ENCODE data around the gene ALX3. TPM values are rescaled to one million over a fixed set of nuclear protein-coding genes. Genes with fewer than 3 reads are reported as not detected.

ALX3 gene
- total RNA-seq, 3 donors from 2014 or later = not detected

GRCh38 chr1:110051262-110051648 lies 19.2 kb downstream of the ALX3 start:
- peaks cover 46% of the 10 kb centered on the region for H3K36me3 Mint-ChIP-seq (ENCODE audit: insufficient read depth)
- no peaks in the 10 kb centered on the region for H3K9me3 Mint-ChIP-seq
- DNase-seq (no peak), ATAC-seq (no peak)
- no peak overlapping the region for H3K4me3 Mint-ChIP-seq
- no peaks in the 10 kb centered on the region for H3K4me1 Mint-ChIP-seq (ENCODE audit: low read depth)
- H3K27me3 Mint-ChIP-seq (ENCODE audit: low read depth) = no peaks in the 10 kb centered on the region

- Mint-ChIP-seq H3K27me3 (ENCODE audit: low read depth) (no peaks in the 10 kb centered on the region), H3K36me3 (ENCODE audit: insufficient read depth) (peaks cover 46% of the 10 kb centered on the region), H3K4me1 (ENCODE audit: low read depth) (no peaks in the 10 kb centered on the region), H3K9me3 (no peaks in the 10 kb centered on the region), H3K4me3 (no peak overlapping the region)
- DNase-seq (no peak), ATAC-seq (no peak)
Observed at GRCh38 chr1:110050602-110051261, 19.7 kb downstream of the ALX3 start.

GRCh38 chr1:110049801-110050601 lies 20.5 kb downstream of the ALX3 start:
- no peak for ATAC-seq
- no peaks in the 10 kb centered on the region for H3K4me1 Mint-ChIP-seq (ENCODE audit: low read depth)
- H3K36me3 Mint-ChIP-seq (ENCODE audit: insufficient read depth) = peaks cover 45% of the 10 kb centered on the region
- H3K4me3 Mint-ChIP-seq = no peak overlapping the region
- H3K27me3 Mint-ChIP-seq (ENCODE audit: low read depth) = no peaks in the 10 kb centered on the region
- DNase-seq = no peak
- H3K9me3 Mint-ChIP-seq = no peaks in the 10 kb centered on the region

- H3K36me3 Mint-ChIP-seq (ENCODE audit: insufficient read depth) = peaks cover 44% of the 10 kb centered on the region
- no peak for DNase-seq
- no peak for ATAC-seq
- H3K4me3 Mint-ChIP-seq = no peak overlapping the region
- H3K9me3 Mint-ChIP-seq = no peaks in the 10 kb centered on the region
- H3K4me1 Mint-ChIP-seq (ENCODE audit: low read depth) = no peaks in the 10 kb centered on the region
- H3K27me3 Mint-ChIP-seq (ENCODE audit: low read depth) = no peaks in the 10 kb centered on the region
Observed at GRCh38 chr1:110048923-110049601, 21.4 kb downstream of the ALX3 start.

- ATAC-seq (no peak), DNase-seq (no peak)
- peaks cover 41% of the 10 kb centered on the region for H3K36me3 Mint-ChIP-seq (ENCODE audit: insufficient read depth)
- H3K4me1 Mint-ChIP-seq (ENCODE audit: low read depth) = no peaks in the 10 kb centered on the region
- H3K4me3 Mint-ChIP-seq = no peak overlapping the region
- no peaks in the 10 kb centered on the region for H3K9me3 Mint-ChIP-seq
- no peaks in the 10 kb centered on the region for H3K27me3 Mint-ChIP-seq (ENCODE audit: low read depth)
Observed at GRCh38 chr1:110048240-110048639, 22.2 kb downstream of the ALX3 start.

GRCh38 chr1:110047463-110047862 lies 23.0 kb downstream of the ALX3 start:
- no peak for ATAC-seq
- no peak for DNase-seq
- H3K4me1 Mint-ChIP-seq (ENCODE audit: low read depth) = no peaks in the 10 kb centered on the region
- peaks cover 35% of the 10 kb centered on the region for H3K36me3 Mint-ChIP-seq (ENCODE audit: insufficient read depth)
- no peaks in the 10 kb centered on the region for H3K27me3 Mint-ChIP-seq (ENCODE audit: low read depth)
- H3K9me3 Mint-ChIP-seq = no peaks in the 10 kb centered on the region
- H3K4me3 Mint-ChIP-seq = no peak overlapping the region

GRCh38 chr1:110043016-110043415 lies 27.5 kb downstream of the ALX3 start:
- Mint-ChIP-seq H3K36me3 (ENCODE audit: insufficient read depth) (peaks cover 43% of the 10 kb centered on the region), H3K9me3 (no peaks in the 10 kb centered on the region), H3K27me3 (ENCODE audit: low read depth) (no peaks in the 10 kb centered on the region), H3K4me3 (no peak overlapping the region), H3K4me1 (ENCODE audit: low read depth) (peaks cover 4% of the 10 kb centered on the region)
- ATAC-seq (no peak), DNase-seq (no peak)

GRCh38 chr1:110040548-110040947 lies 29.9 kb downstream of the ALX3 start:
- DNase-seq (no peak), ATAC-seq (peak; percentile 95 to 97)
- H3K4me3 Mint-ChIP-seq = no peak overlapping the region

GRCh38 chr1:110039641-110040040 lies 30.8 kb downstream of the ALX3 start:
- H3K9me3 Mint-ChIP-seq = no peaks in the 10 kb centered on the region
- no peak overlapping the region for H3K4me3 Mint-ChIP-seq
- H3K36me3 Mint-ChIP-seq (ENCODE audit: insufficient read depth) = peaks cover 40% of the 10 kb centered on the region
- H3K27me3 Mint-ChIP-seq (ENCODE audit: low read depth) = no peaks in the 10 kb centered on the region
- ATAC-seq (no peak), DNase-seq (no peak)
- H3K4me1 Mint-ChIP-seq (ENCODE audit: low read depth) = peaks cover 20% of the 10 kb centered on the region

More at GRCh38 chr1:110040548-110040947, 29.9 kb downstream of the ALX3 start:
- no peaks in the 10 kb centered on the region for H3K9me3 Mint-ChIP-seq
- peaks cover 42% of the 10 kb centered on the region for H3K36me3 Mint-ChIP-seq (ENCODE audit: insufficient read depth)
- H3K27me3 Mint-ChIP-seq (ENCODE audit: low read depth) = no peaks in the 10 kb centered on the region
- peaks cover 16% of the 10 kb centered on the region for H3K4me1 Mint-ChIP-seq (ENCODE audit: low read depth)

- no peak for ATAC-seq
- H3K27me3 Mint-ChIP-seq (ENCODE audit: low read depth) = no peaks in the 10 kb centered on the region
- H3K4me3 Mint-ChIP-seq = no peak overlapping the region
- H3K4me1 Mint-ChIP-seq (ENCODE audit: low read depth) = peaks cover 32% of the 10 kb centered on the region
- H3K36me3 Mint-ChIP-seq (ENCODE audit: insufficient read depth) = peaks cover 34% of the 10 kb centered on the region
- no peak for DNase-seq
- H3K9me3 Mint-ChIP-seq = no peaks in the 10 kb centered on the region
Observed at GRCh38 chr1:110038271-110038670, 32.2 kb downstream of the ALX3 start.

- DNase-seq (no peak), ATAC-seq (no peak)
- H3K4me3 Mint-ChIP-seq = peak overlapping the region; percentile 95
- no peaks in the 10 kb centered on the region for H3K27me3 Mint-ChIP-seq (ENCODE audit: low read depth)
- peaks cover 48% of the 10 kb centered on the region for H3K4me1 Mint-ChIP-seq (ENCODE audit: low read depth)
- peaks cover 24% of the 10 kb centered on the region for H3K36me3 Mint-ChIP-seq (ENCODE audit: insufficient read depth)
- H3K9me3 Mint-ChIP-seq = no peaks in the 10 kb centered on the region
Observed at GRCh38 chr1:110035236-110035752, 35.2 kb downstream of the ALX3 start.

- Mint-ChIP-seq H3K36me3 (ENCODE audit: insufficient read depth) (peaks cover 21% of the 10 kb centered on the region), H3K27me3 (ENCODE audit: low read depth) (no peaks in the 10 kb centered on the region), H3K9me3 (no peaks in the 10 kb centered on the region), H3K4me1 (ENCODE audit: low read depth) (peaks cover 51% of the 10 kb centered on the region), H3K4me3 (peak within 1 kb of the TSS; percentile 95)
- DNase-seq (peak; percentile 90), ATAC-seq (peak; percentile 95 to 97)
Observed at GRCh38 chr1:110034451-110035235, 35.8 kb downstream of the ALX3 start, which contains the start of gene STRIP1. TSS of gene STRIP1 (plus strand) at chr1:110034624. CDS start at chr1:110034638, 14 bp downstream.

- Mint-ChIP-seq H3K27me3 (ENCODE audit: low read depth) (no peaks in the 10 kb centered on the region), H3K36me3 (ENCODE audit: insufficient read depth) (peaks cover 16% of the 10 kb centered on the region), H3K4me1 (ENCODE audit: low read depth) (peaks cover 53% of the 10 kb centered on the region), H3K9me3 (no peaks in the 10 kb centered on the region), H3K4me3 (peak overlapping the region; percentile 95)
- ATAC-seq = no peak
- no peak for DNase-seq
Observed at GRCh38 chr1:110034040-110034450, 36.4 kb downstream of the ALX3 start.

- Mint-ChIP-seq H3K27me3 (ENCODE audit: low read depth) (no peaks in the 10 kb centered on the region), H3K9me3 (no peaks in the 10 kb centered on the region), H3K4me1 (ENCODE audit: low read depth) (peaks cover 53% of the 10 kb centered on the region), H3K36me3 (ENCODE audit: insufficient read depth) (peaks cover 10% of the 10 kb centered on the region), H3K4me3 (no peak overlapping the region)
- DNase-seq = no peak
- no peak for ATAC-seq
Observed at GRCh38 chr1:110033421-110033820, 37.1 kb downstream of the ALX3 start.
